Left lobe of liver (tissue), 2 donors: ENCODE data around the gene RLN3. TPM values are rescaled to one million over a fixed set of nuclear protein-coding genes. Genes with fewer than 3 reads are reported as not detected.
A peak's percentile ranks its signal among the peaks of the same experiment; 100 is the strongest.

Source experiments
- ATAC-seq: fragments of 200-7000 bp; cut with Tn5 transposase; one replicate; pipeline ENCODE4 v1.9.1; 2020; ENCODE audit warnings: mild to moderate bottlenecking, moderate library complexity
- DNase-seq: peaks from one replicate; pipeline ENCODE4 v3.0.0-alpha.2; 2020; ENCODE audit warnings: low spot score
- total RNA-seq: library from RNA; stranded (reverse); gene quantifications from one replicate; pipeline ENCODE4 v1.2.1, GENCODE V29; 2021
- donor health status: DM: no; HTN: no; CAD: no; lungs with moderate emphysema.
- donor health status: DM: no; HTN: yes; CAD: no.

The RLN3 gene
- total RNA-seq = not detected

- ATAC-seq (no peak), DNase-seq (no peak)
Observed at GRCh38 chr19:14027856-14028450, at the start of gene RLN3. Gene RLN3, plus strand, starts transcription at chr19:14028148. Its CDS starts 57 bp downstream, at chr19:14028205.

GRCh38 chr19:13978351-13979243, 49.4 kb upstream of the RLN3 start:
- peak; percentile 72 for ATAC-seq
- DNase-seq = peak; percentile 62

GRCh38 chr19:13979244-13979615, 48.7 kb upstream of the RLN3 start:
- peak; percentile 6 for ATAC-seq
- DNase-seq = no peak

GRCh38 chr19:13979686-13980085, 48.3 kb upstream of the RLN3 start:
- DNase-seq = no peak
- no peak for ATAC-seq

- DNase-seq = no peak
- ATAC-seq = no peak
Observed at GRCh38 chr19:13980340-13980739, 47.6 kb upstream of the RLN3 start.

GRCh38 chr19:13981021-13981420, 46.9 kb upstream of the RLN3 start:
- ATAC-seq (no peak), DNase-seq (no peak)

- ATAC-seq (no peak), DNase-seq (no peak)
Observed at GRCh38 chr19:13981467-13981866, 46.5 kb upstream of the RLN3 start.

GRCh38 chr19:13981988-13982501, 45.9 kb upstream of the RLN3 start:
- no peak for DNase-seq
- ATAC-seq = no peak

- ATAC-seq = no peak
- no peak for DNase-seq
Observed at GRCh38 chr19:13982773-13983172, 45.2 kb upstream of the RLN3 start.

GRCh38 chr19:13983213-13983889, 44.6 kb upstream of the RLN3 start:
- no peak for ATAC-seq
- DNase-seq = no peak

GRCh38 chr19:13984186-13984585, 43.8 kb upstream of the RLN3 start:
- ATAC-seq (no peak), DNase-seq (no peak)

GRCh38 chr19:13984875-13985741, 42.8 kb upstream of the RLN3 start:
- ATAC-seq (no peak), DNase-seq (no peak)

GRCh38 chr19:13985771-13986347, 42.1 kb upstream of the RLN3 start:
- DNase-seq (no peak), ATAC-seq (no peak)

- ATAC-seq (peak; percentile 62), DNase-seq (peak; percentile 74)
Observed at GRCh38 chr19:13986348-13986904, 41.5 kb upstream of the RLN3 start.

- ATAC-seq = peak; percentile 27
- no peak for DNase-seq
Observed at GRCh38 chr19:13987101-13987890, 40.7 kb upstream of the RLN3 start.

GRCh38 chr19:13989487-13989886, 38.5 kb upstream of the RLN3 start:
- DNase-seq = no peak
- no peak for ATAC-seq

- DNase-seq = no peak
- ATAC-seq = no peak
Observed at GRCh38 chr19:13990085-13990484, 37.9 kb upstream of the RLN3 start.

GRCh38 chr19:13992025-13992424, 35.9 kb upstream of the RLN3 start:
- DNase-seq = no peak
- ATAC-seq = no peak
